ENCODE measurements around the gene ANAPC2. TPM values are rescaled to one million over a fixed set of nuclear protein-coding genes. Genes with fewer than 3 reads are reported as not detected.

ANAPC2 gene
- total and polyA plus RNA-seq, 2 of the 4 experiments (the other 2 are of a cell fraction): 9.3 to 29.5 TPM

- Histone ChIP-seq H4K8ac (ENCODE audit: low read depth in 2 of 2, low read length in 2 of 2) (no peak overlapping the region), H4K5ac (ENCODE audit: low read depth, low read length) (no peak overlapping the region), H4K91ac (ENCODE audit: insufficient read depth, low read depth, low read length) (no peak overlapping the region), H2AK5ac (ENCODE audit: low read depth, low read length) (no peak overlapping the region), H3K56ac (ENCODE audit: extremely low read depth, insufficient read depth, low read length) (no peak overlapping the region), H3K14ac (replicated peaks; ENCODE audit: low read depth, low read length) (no peak overlapping the region), H3K9me3 (ENCODE audit: control insufficient read depth, insufficient read depth, low read length) (no peaks in the 10 kb centered on the region), H2BK15ac (ENCODE audit: low read depth, low read length) (no peak overlapping the region), H2BK20ac (ENCODE audit: low read depth, low read length) (no peak overlapping the region), H2BK120ac (ENCODE audit: low read depth, low read length) (no peak overlapping the region), H3K4me3 (ENCODE audit: insufficient read depth, low read depth, low read length) (peak overlapping the region; percentile 25), H3K27me3 (ENCODE audit: control insufficient read depth, insufficient read depth, low read length) (no peaks in the 10 kb centered on the region), H2AFZ (replicated peaks; ENCODE audit: low read length, poor library complexity) (peak overlapping the region; percentile 90), H3K27ac (ENCODE audit: insufficient read depth, low read length) (no peak overlapping the region), H3K4me2 (ENCODE audit: low read depth, low read length) (peak overlapping the region; percentile 39; the same call in 1 of the 2 replicates), H4K20me1 (ENCODE audit: insufficient read depth, low read length) (no peaks in the 10 kb centered on the region), H2AK9ac (replicated peaks; ENCODE audit: low read depth, low read length, poor library complexity) (peak overlapping the region; percentile 78), H3K9ac (ENCODE audit: low read depth, low read length) (no peak overlapping the region), H3K4me1 (ENCODE audit: control insufficient read depth, insufficient read depth, low read length) (peaks cover 17% of the 10 kb centered on the region), H3K4ac (ENCODE audit: low read depth, low read length) (no peak overlapping the region), H3K23ac (ENCODE audit: low read depth, low read length) (no peak overlapping the region), H3K9me1 (ENCODE audit: insufficient read depth, low read length) (peaks cover 3% of the 10 kb centered on the region; the same call in 1 of the 2 replicates), H3K79me1 (ENCODE audit: low read depth in 1 of 2, low read length in 2 of 2) (peaks cover 0 to 4% of the 10 kb centered on the region in 2 experiments; a peak in 1 of 4 replicates), H2BK5ac (ENCODE audit: low read depth, low read length, poor library complexity, severe bottlenecking) (no peak overlapping the region), H3K36me3 (ENCODE audit: control insufficient read depth, insufficient read depth, low read length) (peaks cover 4% of the 10 kb centered on the region), H3K18ac (ENCODE audit: low read depth, low read length) (no peak overlapping the region)
- no peak for DNase-seq
- TF ChIP-seq MXI1 (IDR thresholded peaks at IDR 0.05; ENCODE audit: borderline replicate concordance, low read depth, low read length) (no peak), NFE2L2 (IDR thresholded peaks at IDR 0.05; ENCODE audit: low read depth, low read length) (no peak), SMC3 (IDR thresholded peaks at IDR 0.05; ENCODE audit: low read depth, low read length) (no peak), CTCF (conservative IDR thresholded peaks at IDR 0.05; ENCODE audit: low read depth, low read length) (no peak), FOS (IDR thresholded peaks at IDR 0.05; ENCODE audit: low read depth, low read length) (no peak), BHLHE40 (IDR thresholded peaks at IDR 0.05; ENCODE audit: low read depth, low read length) (no peak), POLR2A (IDR thresholded peaks at IDR 0.05; ENCODE audit: low read depth, low read length) (no peak), CHD1 (IDR thresholded peaks at IDR 0.05; ENCODE audit: low read depth, low read length) (no peak), CEBPB (IDR thresholded peaks at IDR 0.05; ENCODE audit: low read depth, low read length) (no peak), RCOR1 (IDR thresholded peaks at IDR 0.05; ENCODE audit: insufficient replicate concordance, low read length) (no peak), ELK1 (IDR thresholded peaks at IDR 0.05; ENCODE audit: borderline replicate concordance, low read depth, low read length) (no peak), USF2 (IDR thresholded peaks at IDR 0.05; ENCODE audit: low read depth, low read length) (no peak), RFX5 (IDR thresholded peaks at IDR 0.05; ENCODE audit: low read depth, low read length) (no peak), RAD21 (IDR thresholded peaks at IDR 0.05; ENCODE audit: low read length) (no peak), MAFK (IDR thresholded peaks at IDR 0.05; ENCODE audit: low read depth, low read length) (no peak), MAZ (IDR thresholded peaks at IDR 0.05; ENCODE audit: borderline replicate concordance, low read depth, low read length) (no peak)
- no TSS peak for BruUV-seq (replicated peaks)
- CTCF ChIA-PET: no interaction called here
- dilution Hi-C loops (cut with HindIII; ENCODE audit: low sequenced_read_pairs, unreplicated experiment) (no loop called here), in situ Hi-C loops (cut with MboI; ENCODE audit: low sequenced_read_pairs) (no loop called here), intact Hi-C loops (cut with micrococcal nuclease) (no loop called here)
- WGBS, 2 experiments (ENCODE audit: extremely low coverage in 2 of 2, insufficient read length in 1 of 2): 9% methylated on average over 18 of the region's 61 CpGs; no CpG with 5 or more reads in 1 of the 2 experiments
- ATAC-seq (ENCODE audit: low read depth): no peak
- POLR2A ChIA-PET (ENCODE audit: unreplicated experiment): interaction anchor here (1.1 kb wide), 1 partner anchor 19 kb away, joined by 3 read pairs; no protein-coding TSS in a partner anchor
Measured at GRCh38 chr9:137221506-137222111, 33.2 kb upstream of the ANAPC2 start.
